Activated CD4-positive, alpha-beta T cell treated with anti-CD3 and anti-CD28 coated beads, Interleukin-2, amount 10 ng/mL, durations not matched to agents 7 days and 5 days (primary cell): ENCODE measurements around the gene TNFSF9. TPM values are rescaled to one million over a fixed set of nuclear protein-coding genes. Genes with fewer than 3 reads are reported as not detected.
A peak's percentile ranks its signal among the peaks of the same experiment; 100 is the strongest.

Experiments
- CTCF ChIA-PET: fragments of 350-600 bp; sonication (Branson Sonifier 250); formaldehyde crosslinking; loops from one replicate; lab custom pipeline; 2021; ENCODE audit warnings: antibody characterized with exemption; lab: Charles Lee
- POLR2A ChIA-PET: fragments of 350-600 bp; sonication (Branson Sonifier 250); formaldehyde crosslinking; loops from one replicate; lab custom pipeline; 2021; ENCODE audit warnings: antibody characterized with exemption; lab: Charles Lee
- DNase-seq: peaks from one replicate; pipeline ENCODE4 v3.0.0-alpha.2; 2020
- H3K27ac Mint-ChIP-seq: one replicate; pipeline ENCODE4 v1.8.0; 2021; ENCODE audit warnings: mild to moderate bottlenecking, moderate library complexity, mixed read lengths
- H3K27me3 Mint-ChIP-seq: one replicate; pipeline ENCODE4 v1.8.0; 2021; ENCODE audit warnings: mixed read lengths
- H3K36me3 Mint-ChIP-seq: one replicate; pipeline ENCODE4 v1.8.0; 2021; ENCODE audit warnings: low read depth, mixed read lengths
- H3K4me1 Mint-ChIP-seq: one replicate; pipeline ENCODE4 v1.8.0; 2021; ENCODE audit warnings: mixed read lengths
- H3K4me3 Mint-ChIP-seq: one replicate; pipeline ENCODE4 v1.8.0; 2021; ENCODE audit warnings: mild to moderate bottlenecking, moderate library complexity, mixed read lengths
- H3K9me3 Mint-ChIP-seq: one replicate; pipeline ENCODE4 v1.8.0; 2021; ENCODE audit warnings: mixed read lengths
- total RNA-seq, 2 experiments: library from RNA; stranded (reverse); gene quantifications; one replicate each; pipeline ENCODE4 v1.2.3, GENCODE V29; 2021

Gene TNFSF9, protein sequence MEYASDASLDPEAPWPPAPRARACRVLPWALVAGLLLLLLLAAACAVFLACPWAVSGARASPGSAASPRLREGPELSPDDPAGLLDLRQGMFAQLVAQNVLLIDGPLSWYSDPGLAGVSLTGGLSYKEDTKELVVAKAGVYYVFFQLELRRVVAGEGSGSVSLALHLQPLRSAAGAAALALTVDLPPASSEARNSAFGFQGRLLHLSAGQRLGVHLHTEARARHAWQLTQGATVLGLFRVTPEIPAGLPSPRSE
- total RNA-seq: 1 to 10 TPM; 1.1 to 1.5 TPM

DNA sequence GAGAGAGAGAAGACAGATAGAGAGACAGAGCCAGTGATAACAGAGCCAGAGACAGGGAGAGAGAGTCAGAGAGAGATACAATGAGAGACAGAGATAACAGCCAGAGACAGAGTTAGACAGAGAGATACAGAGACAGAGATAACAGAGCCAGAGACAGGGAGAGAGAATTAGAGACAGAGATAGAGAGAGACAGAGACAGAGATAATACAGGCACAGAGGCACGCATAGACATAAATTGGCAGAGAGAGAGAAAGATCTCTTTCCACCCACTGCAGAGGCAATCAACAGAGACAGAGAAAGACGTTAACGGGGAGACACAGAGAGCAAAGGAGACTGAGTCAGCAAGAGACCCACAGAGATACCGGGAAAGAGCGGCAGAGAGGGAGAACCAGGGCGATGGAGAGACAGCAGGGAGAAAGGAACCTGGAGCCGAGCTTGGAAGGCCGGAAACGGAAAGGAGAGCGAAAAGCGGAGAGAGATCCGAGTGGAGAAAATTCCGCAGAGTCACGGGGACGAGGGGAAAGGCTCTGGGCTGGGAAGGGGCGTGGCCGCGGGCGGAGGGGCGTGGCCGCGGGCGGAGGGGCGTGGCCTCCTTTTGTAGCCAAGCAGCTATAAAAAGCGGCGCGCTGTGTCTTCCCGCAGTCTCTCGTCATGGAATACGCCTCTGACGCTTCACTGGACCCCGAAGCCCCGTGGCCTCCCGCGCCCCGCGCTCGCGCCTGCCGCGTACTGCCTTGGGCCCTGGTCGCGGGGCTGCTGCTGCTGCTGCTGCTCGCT lies at the start of gene TNFSF9:
Gene TNFSF9, plus strand, starts transcription at position 641 of the 777 bp plus-strand sequence. Its CDS starts 11 bp downstream, at position 652.
- Mint-ChIP-seq H3K27ac (peak within 1 kb of the TSS; percentile 69), H3K4me3 (peak within 1 kb of the TSS; percentile 74), H3K27me3 (peaks cover 38% of the 10 kb centered on the region), H3K4me1 (peaks cover 39% of the 10 kb centered on the region), H3K36me3 (peaks cover 1% of the 10 kb centered on the region), H3K9me3 (peaks cover under 1% of the 10 kb centered on the region)
- DNase-seq: peak; percentile 78
- ChIA-PET POLR2A (no interaction called here), CTCF (interaction anchor here (1.4 kb wide), 1 partner anchor 14 kb away, joined by 7 read pairs; no protein-coding TSS in a partner anchor)

DNA sequence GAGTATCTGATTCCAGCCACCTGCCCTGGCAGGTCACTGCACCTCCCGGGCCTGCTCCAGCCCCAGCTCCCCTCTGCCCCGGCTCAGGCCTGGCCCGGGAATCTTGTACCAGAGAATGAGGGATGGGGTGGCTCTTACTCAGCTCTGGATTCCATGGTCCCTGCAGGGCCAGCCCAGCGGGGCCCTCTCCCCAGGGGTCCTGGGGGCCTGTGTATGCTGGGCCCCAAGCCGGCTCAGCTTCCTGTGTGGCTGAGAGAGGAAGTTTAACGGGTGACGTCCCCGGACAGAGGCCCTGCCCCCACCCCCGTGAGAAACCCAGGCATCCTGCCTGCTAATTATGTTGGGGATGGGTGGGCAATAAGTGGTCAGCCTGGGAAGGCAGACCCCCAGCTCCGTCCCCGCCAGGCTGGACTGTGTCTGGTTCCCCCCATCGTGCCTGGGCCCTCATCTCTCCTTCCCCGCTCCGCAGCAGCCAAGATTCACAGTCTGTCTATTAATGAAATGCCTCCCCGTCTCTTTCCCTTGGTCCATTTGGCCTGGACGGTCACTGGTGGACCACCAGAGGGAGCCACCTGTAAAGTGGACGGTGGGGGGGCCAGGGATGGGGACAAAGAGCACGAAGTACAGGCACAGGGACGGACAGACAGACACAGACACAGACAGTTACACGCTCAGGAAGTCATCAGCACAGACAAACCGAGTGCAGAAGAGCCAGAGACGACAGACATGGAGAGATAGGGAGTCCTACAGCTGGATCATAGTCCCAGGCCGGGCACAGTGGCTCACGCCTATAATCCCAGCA lies 49.1 kb upstream of the TNFSF9 start, which contains the start of gene DENND1C:
Gene DENND1C, minus strand, starts transcription at position 247 of the 802 bp plus-strand sequence. Its CDS starts 92 bp downstream, at position 155.
- peak; percentile 75 for DNase-seq
- ChIA-PET POLR2A (interaction anchor here (0.7 kb wide), 1 partner anchor 692 kb away, joined by 3 read pairs; no protein-coding TSS in a partner anchor), CTCF (interaction anchor here (0.6 to 1.6 kb wide), 10 partner anchors 9 to 382 kb away, joined by 3 to 5 read pairs (median 3); partner anchors contain the start of gene VAV1)
- no peaks in the 10 kb centered on the region for H3K27me3 Mint-ChIP-seq
- peaks cover 34% of the 10 kb centered on the region for H3K4me1 Mint-ChIP-seq
- H3K27ac Mint-ChIP-seq: peak within 1 kb of the TSS; percentile 96
- H3K36me3 Mint-ChIP-seq: peaks cover 10% of the 10 kb centered on the region
- no peaks in the 10 kb centered on the region for H3K9me3 Mint-ChIP-seq
- H3K4me3 Mint-ChIP-seq: peak within 1 kb of the TSS; percentile 93

DNA sequence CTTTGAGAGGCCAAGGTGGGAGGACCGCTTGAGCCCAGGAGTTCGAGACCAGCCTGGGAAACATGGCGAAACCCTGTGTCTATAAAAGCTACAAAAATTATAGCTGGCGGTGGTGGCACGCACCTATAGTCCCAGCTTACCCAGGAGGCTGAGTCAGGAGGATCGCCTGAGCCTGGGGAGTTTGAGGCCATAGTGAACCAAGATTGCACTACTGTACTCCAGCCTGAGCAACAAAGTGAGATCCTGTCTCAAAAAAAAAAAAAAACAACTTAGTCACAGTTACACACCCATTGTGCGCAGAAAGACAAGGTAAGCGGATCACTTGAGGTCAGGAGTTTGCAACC lies 48.5 kb upstream of the TNFSF9 start:
- CTCF ChIA-PET: interaction anchor here (1.6 kb wide), 1 partner anchor 27 kb away, joined by 3 read pairs; no protein-coding TSS in a partner anchor
- Mint-ChIP-seq H3K4me3 (peak overlapping the region; percentile 93), H3K36me3 (peaks cover 5% of the 10 kb centered on the region), H3K9me3 (no peaks in the 10 kb centered on the region), H3K4me1 (peaks cover 34% of the 10 kb centered on the region), H3K27me3 (no peaks in the 10 kb centered on the region), H3K27ac (peak overlapping the region; percentile 96)
- POLR2A ChIA-PET: no interaction called here
- DNase-seq: no peak

DNA sequence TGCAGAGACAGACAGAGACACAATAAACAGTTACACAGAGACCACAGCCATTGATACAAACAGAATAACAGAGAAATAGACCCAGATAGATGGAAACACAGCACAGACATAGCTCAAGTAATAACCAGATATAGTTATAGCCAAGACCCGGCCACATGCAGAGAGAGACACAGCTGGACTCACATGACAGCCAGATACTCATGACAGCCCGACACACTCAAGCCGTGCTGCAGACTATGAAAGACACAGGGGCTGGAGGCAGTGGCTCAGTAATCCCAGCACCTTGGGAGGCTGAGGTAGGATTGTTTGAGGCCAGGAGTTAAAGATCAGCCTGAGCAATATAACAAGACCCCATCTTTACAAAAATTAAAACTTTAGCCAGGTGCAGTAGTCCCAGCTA lies 47.6 kb upstream of the TNFSF9 start:
- ChIA-PET POLR2A (no interaction called here), CTCF (interaction anchor here (0.9 to 1.2 kb wide), 2 partner anchors 12 to 21 kb away, joined by 3 to 6 read pairs; no protein-coding TSS in a partner anchor)
- no peak for DNase-seq
- H3K9me3 Mint-ChIP-seq: no peaks in the 10 kb centered on the region
- H3K4me3 Mint-ChIP-seq: no peak overlapping the region
- peaks cover 4% of the 10 kb centered on the region for H3K36me3 Mint-ChIP-seq
- peak overlapping the region; percentile 54 for H3K27ac Mint-ChIP-seq
- H3K4me1 Mint-ChIP-seq: peaks cover 34% of the 10 kb centered on the region
- H3K27me3 Mint-ChIP-seq: no peaks in the 10 kb centered on the region

DNA sequence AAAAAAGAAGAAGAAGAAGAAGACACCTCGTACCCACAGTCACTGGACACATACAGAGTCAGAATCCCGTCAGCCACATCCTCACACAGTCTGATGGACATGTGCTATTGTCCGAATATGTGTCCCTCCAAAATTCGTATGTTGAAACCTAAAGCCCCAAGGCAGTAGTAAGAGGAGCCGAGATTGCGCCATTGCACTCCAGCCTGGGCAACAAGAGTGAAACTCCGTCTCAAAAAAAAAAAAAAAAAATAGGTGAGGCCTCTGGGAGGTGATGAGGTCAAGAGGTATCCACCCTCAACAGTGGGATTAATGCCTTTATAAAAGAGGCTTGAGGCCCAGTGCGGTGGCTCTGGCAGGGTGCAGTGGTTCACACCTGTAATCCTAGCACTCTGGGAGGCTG lies 46.6 kb upstream of the TNFSF9 start:
- H3K4me1 Mint-ChIP-seq: peaks cover 35% of the 10 kb centered on the region
- H3K36me3 Mint-ChIP-seq: peaks cover 4% of the 10 kb centered on the region
- no peaks in the 10 kb centered on the region for H3K9me3 Mint-ChIP-seq
- H3K27me3 Mint-ChIP-seq: no peaks in the 10 kb centered on the region
- ChIA-PET POLR2A (no interaction called here), CTCF (no interaction called here)
- no peak for DNase-seq
- no peak overlapping the region for H3K27ac Mint-ChIP-seq
- H3K4me3 Mint-ChIP-seq: no peak overlapping the region

DNA sequence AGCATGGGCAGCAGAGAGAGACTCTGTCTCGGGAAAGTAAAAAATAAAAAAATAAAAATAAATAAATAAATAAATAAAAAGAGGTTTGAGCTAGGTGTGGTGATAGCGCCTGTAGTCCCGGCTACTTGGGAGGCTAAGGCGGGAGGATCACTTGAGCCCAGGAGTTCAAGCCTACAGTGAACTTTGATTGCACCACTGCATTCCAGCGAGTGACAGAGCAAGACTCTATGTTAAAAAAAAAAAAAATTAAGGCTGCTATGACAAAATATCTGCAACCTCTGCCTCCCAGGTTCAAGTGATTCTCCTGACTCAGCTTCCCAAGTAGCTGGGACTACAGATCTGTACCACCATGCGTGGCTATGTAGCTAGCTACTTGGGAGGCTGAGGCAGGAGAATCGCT lies 46.0 kb upstream of the TNFSF9 start:
- POLR2A ChIA-PET: no interaction called here
- no peaks in the 10 kb centered on the region for H3K9me3 Mint-ChIP-seq
- no peak overlapping the region for H3K4me3 Mint-ChIP-seq
- H3K36me3 Mint-ChIP-seq: peaks cover 4% of the 10 kb centered on the region
- peaks cover 34% of the 10 kb centered on the region for H3K4me1 Mint-ChIP-seq
- DNase-seq: no peak
- no peak overlapping the region for H3K27ac Mint-ChIP-seq
- no peaks in the 10 kb centered on the region for H3K27me3 Mint-ChIP-seq
- CTCF ChIA-PET: interaction anchor here (0.7 kb wide), 2 partner anchors 146 to 196 kb away, joined by 3 to 6 read pairs; no protein-coding TSS in a partner anchor

DNA sequence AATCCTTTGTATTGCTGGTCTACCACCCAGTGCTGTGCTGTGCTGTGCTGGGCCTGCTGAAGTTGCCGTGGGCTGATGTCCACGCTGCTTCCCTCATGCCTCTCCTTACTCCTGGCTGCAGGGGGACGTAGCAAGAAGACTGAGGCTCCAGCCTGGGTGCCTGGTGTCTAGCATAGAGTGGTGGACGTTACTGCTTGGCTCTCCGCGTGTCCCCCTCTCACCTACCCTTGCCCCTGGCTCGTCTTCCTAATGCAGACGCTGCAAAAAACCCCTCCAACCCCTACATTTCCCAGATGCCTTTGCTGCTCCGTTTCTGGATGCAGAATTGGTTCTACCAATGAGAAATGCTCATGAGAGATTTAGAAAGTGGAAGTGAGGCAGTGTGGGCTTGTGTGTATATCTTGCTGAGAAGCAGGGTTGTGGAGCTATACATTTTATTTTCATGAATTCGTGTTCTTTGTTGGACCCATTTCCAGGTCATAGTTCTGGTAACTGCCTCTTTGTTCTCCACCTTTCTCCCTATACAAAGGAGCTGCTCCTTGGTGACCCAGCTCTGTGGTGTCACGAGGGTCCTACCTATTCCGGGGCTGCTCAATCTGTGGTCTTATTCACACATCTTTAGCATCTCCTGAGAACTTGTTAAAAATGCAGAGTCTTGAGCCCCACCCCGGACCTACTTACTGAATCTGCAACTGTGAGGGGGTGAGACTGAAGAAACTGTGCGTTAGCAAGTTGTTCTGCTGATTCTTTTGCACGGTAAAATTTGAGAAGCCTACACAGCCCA lies 41.4 kb upstream of the TNFSF9 start:
- no peak for DNase-seq
- Mint-ChIP-seq H3K27ac (peak overlapping the region; percentile 67), H3K9me3 (peaks cover 7% of the 10 kb centered on the region), H3K27me3 (no peaks in the 10 kb centered on the region), H3K4me1 (peaks cover 12% of the 10 kb centered on the region), H3K4me3 (peak overlapping the region; percentile 60), H3K36me3 (no peaks in the 10 kb centered on the region)
- ChIA-PET CTCF (interaction anchor here (6.4 kb wide), 1 partner anchor 10 kb away, joined by 24 read pairs; no protein-coding TSS in a partner anchor), POLR2A (interaction anchor here (0.6 kb wide), 1 partner anchor 290 kb away, joined by 7 read pairs; no protein-coding TSS in a partner anchor)

DNA sequence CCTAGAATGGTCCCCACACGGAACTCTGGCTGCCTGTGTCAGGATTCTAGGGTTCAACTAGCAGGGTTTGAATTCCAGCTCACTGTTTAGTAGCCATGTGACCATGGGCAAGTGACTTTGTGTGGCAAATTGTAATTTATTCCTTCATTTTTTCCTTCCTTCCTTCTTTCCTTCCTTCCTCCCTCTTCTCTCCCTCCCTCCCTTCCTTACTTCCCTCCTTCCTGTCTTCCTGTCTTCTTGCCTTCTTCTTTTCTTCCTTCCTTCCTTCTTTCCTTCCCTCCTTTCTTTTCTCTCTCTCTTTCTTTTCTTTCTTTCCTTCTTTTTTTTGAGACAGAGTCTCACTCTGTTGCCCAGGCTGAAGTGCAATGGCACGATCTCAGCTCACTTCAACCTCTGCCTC lies 40.7 kb upstream of the TNFSF9 start:
- CTCF ChIA-PET: interaction anchor here (1.6 to 6.4 kb wide), 2 partner anchors 9 to 14 kb away, joined by 4 to 24 read pairs; no protein-coding TSS in a partner anchor
- peak overlapping the region; percentile 60 for H3K4me3 Mint-ChIP-seq
- peak overlapping the region; percentile 72 for H3K27ac Mint-ChIP-seq
- POLR2A ChIA-PET: interaction anchor here (0.6 kb wide), 1 partner anchor 291 kb away, joined by 7 read pairs; no protein-coding TSS in a partner anchor
- H3K4me1 Mint-ChIP-seq: peaks cover 12% of the 10 kb centered on the region
- H3K9me3 Mint-ChIP-seq: peaks cover 7% of the 10 kb centered on the region
- no peak for DNase-seq
- H3K36me3 Mint-ChIP-seq: no peaks in the 10 kb centered on the region
- no peaks in the 10 kb centered on the region for H3K27me3 Mint-ChIP-seq

DNA sequence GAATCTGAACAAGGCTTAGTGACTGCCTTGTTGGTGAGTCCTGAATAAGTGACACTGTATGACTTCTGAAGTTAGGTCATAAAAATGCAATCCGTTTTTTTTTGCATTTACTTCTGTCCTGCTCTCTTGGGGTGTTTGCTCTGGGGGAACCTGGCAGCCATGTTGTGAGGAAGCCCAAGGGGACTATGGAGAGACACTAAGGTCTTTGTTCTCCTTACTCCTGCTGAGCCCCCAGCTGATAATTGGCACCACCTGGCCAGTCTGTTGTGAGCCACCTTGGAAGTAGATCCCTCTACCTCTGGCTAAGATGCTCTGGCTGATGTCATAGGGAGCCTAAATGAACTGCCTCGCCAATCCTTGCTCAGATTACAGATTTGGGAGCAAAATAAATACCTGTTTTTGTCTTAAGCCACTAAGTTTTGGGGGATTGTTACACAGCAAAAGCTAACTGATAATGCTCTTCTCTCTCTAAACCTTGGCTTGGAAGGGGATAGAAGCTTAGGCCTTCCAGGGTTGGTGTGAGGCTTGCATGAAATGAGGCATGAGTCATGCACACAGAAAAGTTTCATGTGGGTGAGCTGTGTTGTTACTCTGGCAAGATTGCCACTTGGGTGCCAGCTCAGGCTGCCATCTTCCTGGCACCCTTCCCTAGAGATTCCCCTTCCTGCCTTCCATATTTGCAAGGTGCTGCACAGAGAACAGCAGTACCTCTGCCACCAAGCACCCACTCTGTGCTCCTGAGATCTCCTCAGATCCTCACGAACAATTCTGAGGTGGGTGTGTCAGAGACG lies 38.8 kb upstream of the TNFSF9 start:
- Mint-ChIP-seq H3K9me3 (peaks cover 7% of the 10 kb centered on the region), H3K36me3 (no peaks in the 10 kb centered on the region), H3K4me1 (peaks cover 12% of the 10 kb centered on the region), H3K27me3 (no peaks in the 10 kb centered on the region), H3K4me3 (no peak overlapping the region), H3K27ac (no peak overlapping the region)
- ChIA-PET POLR2A (no interaction called here), CTCF (interaction anchor here (0.9 to 6.4 kb wide), 6 partner anchors 7 to 335 kb away, joined by 3 to 24 read pairs (median 4); partner anchors contain the start of gene GPR108)
- DNase-seq: no peak

DNA sequence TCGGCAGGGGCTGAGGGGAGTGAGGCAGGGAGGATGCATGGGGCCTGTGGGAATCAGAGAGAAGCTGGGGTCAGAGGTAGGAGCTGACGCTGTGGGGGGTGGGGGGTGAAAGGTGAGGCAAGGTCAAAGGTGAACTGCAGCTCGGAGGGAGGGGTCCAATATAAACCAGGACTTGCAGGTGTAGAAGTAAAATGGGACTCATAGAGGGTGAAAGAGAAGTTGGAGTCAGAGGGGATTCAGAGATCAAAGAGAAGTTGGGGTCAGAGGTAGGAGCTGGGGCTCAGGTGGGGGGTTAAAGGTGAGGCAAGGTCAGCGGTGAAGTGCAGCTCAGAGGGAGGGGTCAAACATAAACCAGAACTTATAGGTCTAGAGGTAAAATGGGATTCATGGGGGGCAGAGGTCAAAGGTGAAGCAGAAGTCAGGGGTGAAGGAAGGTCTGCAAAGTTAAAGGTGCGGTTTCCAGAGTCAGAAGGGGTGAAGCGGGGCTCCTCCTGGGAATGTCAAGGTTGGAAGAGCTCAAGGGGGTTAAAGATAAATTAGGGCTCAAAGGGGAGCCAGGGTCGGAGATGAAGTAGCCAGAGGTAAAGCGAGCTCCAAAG lies 36.3 kb upstream of the TNFSF9 start:
- ChIA-PET POLR2A (no interaction called here), CTCF (interaction anchor here (1.1 to 1.3 kb wide), 2 partner anchors 11 to 22 kb away, joined by 3 to 4 read pairs; no protein-coding TSS in a partner anchor)
- Mint-ChIP-seq H3K4me3 (no peak overlapping the region), H3K27ac (no peak overlapping the region), H3K9me3 (peaks cover 7% of the 10 kb centered on the region), H3K4me1 (peaks cover 17% of the 10 kb centered on the region), H3K27me3 (peaks cover 4% of the 10 kb centered on the region), H3K36me3 (no peaks in the 10 kb centered on the region)
- no peak for DNase-seq
